Esophagus muscularis mucosa (tissue), 4 donors: ENCODE results near the gene GRPR. TPM values are rescaled to one million over a fixed set of nuclear protein-coding genes. Genes with fewer than 3 reads are reported as not detected.
"Not testable (repeated sequence)": the region's sequence is repeated elsewhere in the genome, so short reads cannot be mapped to it uniquely, and the experiment has no call there.

Experiments used
- DNase-seq: peaks from one replicate; pipeline ENCODE4 v3.0.0-alpha.2; 2017; ENCODE audit errors: extremely low spot score
- H3K27ac ChIP-seq, 4 donors: fragments of 200-600 bp; sonication (generic); replicated peaks in 1 of 4; 1 replicate in 3 of 4; 2 replicates in 1 of 4; pipeline ENCODE4 v1.5.1; 2016 to 2019; ENCODE audit warnings: mild to moderate bottlenecking in 1 of 4
- H3K27me3 ChIP-seq, 4 donors: fragments of 200-600 bp; sonication (generic); one replicate each; pipeline versions ENCODE4 v1.5.1 to v1.6.0; 2016 to 2019
- H3K36me3 ChIP-seq, 4 donors: fragments of 200-600 bp; sonication (generic); one replicate each; pipeline ENCODE4 v1.5.1; 2016 to 2019
- H3K4me1 ChIP-seq, 4 donors: fragments of 200-600 bp; sonication (generic); one replicate each; pipeline ENCODE4 v1.5.1; 2016 to 2019
- H3K4me3 ChIP-seq, 4 donors: fragments of 200-600 bp; sonication (generic); 1 replicate in 2 of 4; 2 replicates in 2 of 4; pipeline ENCODE4 v1.5.1; 2016 to 2019; ENCODE audit warnings: mild to moderate bottlenecking in 4 of 4, moderate library complexity in 1 of 4
- H3K9me3 ChIP-seq, 4 donors: fragments of 200-600 bp; sonication (generic); 1 replicate in 3 of 4; 2 replicates in 1 of 4; pipeline ENCODE4 v1.5.1; 2016 to 2019
- EP300 ChIP-seq: sonication (generic); formaldehyde crosslinking; IDR thresholded peaks from one replicate; pipeline ENCODE4 v1.6.1; 2017; ENCODE audit warnings: antibody characterized with exemption
- POLR2A ChIP-seq: fragments of 450-650 bp; IDR thresholded peaks from one replicate; pipeline ENCODE4 v1.6.1; 2017; ENCODE audit warnings: antibody characterized with exemption, moderate library complexity, mild to moderate bottlenecking, low read depth
- POLR2AphosphoS5 ChIP-seq, 2 donors: sonication (generic); formaldehyde crosslinking; IDR thresholded peaks; one replicate each; pipeline ENCODE4 v1.6.1; 2017; ENCODE audit warnings: antibody characterized with exemption in 2 of 2
- WGBS: methylation state at CpG from one replicate; pipeline ENCODE4 v1.1.5; 2018; 5-methylcytosine and 5-hydroxymethylcytosine counted together
- intact Hi-C: fragments of 100-400 bp; cut with DNase I; formaldehyde crosslinking; loops from one replicate; pipeline ENCODE4 v1.15.1; 2023
- total RNA-seq, 4 donors: library from RNA; depleted of rRNA; stranded (reverse); fragments of >200 nt; gene quantifications; one replicate each; pipeline versions ENCODE4 v1.1.0 to v1.2.1, GENCODE V29; 2016
- TF ChIP-seq, protein P1 (sequence below), 3 experiments: fragments of 200-600 bp in 2 of 3; fragments of 450-650 bp in 1 of 3; sonication (generic) in 2 of 3; IDR thresholded peaks; one replicate each; pipeline ENCODE4 v1.5.1; 2017 to 2019; ENCODE audit warnings: antibody characterized with exemption in 3 of 3, mild to moderate bottlenecking in 2 of 3, moderate library complexity in 1 of 3

The GRPR gene
- total RNA-seq, 4 donors from 2014 or later, result 7.8 to 15.0 (median 12.4) TPM

DNA sequence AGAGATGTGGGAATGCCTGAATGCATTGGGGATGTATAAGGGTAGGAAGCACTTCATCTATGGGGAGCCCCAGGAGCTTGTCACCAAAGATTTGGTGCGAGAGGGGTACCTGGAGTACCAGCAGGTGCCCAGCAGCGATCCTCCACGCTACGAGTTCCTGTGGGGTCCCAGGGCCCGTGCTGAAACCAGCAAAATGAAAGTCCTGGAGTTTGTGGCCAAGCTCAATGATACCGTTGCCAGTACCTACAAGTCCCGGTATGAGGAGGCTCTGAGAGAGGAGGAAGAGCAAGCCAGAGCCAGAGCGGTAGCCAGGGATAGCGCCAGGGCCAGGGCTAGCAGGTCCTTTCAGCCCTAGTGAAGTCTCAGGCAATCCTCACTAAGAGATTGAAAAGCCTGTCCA is 47.7 kb downstream of the GRPR start:
- no peak for DNase-seq
- H3K4me3 ChIP-seq, result no peak overlapping the region
- H3K4me1 ChIP-seq, result no peaks in the 10 kb centered on the region
- no peak overlapping the region for H3K27ac ChIP-seq
- H3K27me3 ChIP-seq, result no peaks in the 10 kb centered on the region
- H3K9me3 ChIP-seq, result peaks cover 0 to 4% (median 0%) of the 10 kb centered on the region in 4 donors
- intact Hi-C loops, result no loop called here
- H3K36me3 ChIP-seq, result no peaks in the 10 kb centered on the region
- TF ChIP-seq, protein P1, sequence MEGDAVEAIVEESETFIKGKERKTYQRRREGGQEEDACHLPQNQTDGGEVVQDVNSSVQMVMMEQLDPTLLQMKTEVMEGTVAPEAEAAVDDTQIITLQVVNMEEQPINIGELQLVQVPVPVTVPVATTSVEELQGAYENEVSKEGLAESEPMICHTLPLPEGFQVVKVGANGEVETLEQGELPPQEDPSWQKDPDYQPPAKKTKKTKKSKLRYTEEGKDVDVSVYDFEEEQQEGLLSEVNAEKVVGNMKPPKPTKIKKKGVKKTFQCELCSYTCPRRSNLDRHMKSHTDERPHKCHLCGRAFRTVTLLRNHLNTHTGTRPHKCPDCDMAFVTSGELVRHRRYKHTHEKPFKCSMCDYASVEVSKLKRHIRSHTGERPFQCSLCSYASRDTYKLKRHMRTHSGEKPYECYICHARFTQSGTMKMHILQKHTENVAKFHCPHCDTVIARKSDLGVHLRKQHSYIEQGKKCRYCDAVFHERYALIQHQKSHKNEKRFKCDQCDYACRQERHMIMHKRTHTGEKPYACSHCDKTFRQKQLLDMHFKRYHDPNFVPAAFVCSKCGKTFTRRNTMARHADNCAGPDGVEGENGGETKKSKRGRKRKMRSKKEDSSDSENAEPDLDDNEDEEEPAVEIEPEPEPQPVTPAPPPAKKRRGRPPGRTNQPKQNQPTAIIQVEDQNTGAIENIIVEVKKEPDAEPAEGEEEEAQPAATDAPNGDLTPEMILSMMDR (IDR thresholded peaks at IDR 0.05), result no peak
- TF ChIP-seq POLR2A (no peak), POLR2AphosphoS5 (IDR thresholded peaks at IDR 0.05) (no peak), EP300 (no peak)
- 86% methylated on average over 9 of the region's 9 CpGs for WGBS

DNA sequence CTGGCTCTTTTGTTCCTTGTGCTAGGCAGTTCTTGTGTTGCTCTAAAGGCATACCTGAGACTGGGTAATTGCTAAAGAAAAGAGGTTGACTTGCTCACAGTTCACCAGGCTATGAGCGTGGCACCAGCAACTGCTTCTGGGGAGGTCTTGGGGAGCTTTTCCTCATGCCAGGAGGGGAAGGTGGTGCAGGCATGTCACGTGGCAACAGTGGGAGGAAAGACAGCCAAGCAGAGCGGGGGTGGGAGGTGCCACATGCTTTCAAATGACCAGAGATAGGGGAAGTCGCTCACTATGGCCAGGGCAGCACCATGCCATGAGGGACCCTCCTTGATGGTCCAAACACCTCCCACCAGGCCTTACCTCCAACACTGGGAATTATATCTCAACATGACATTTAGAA is 48.6 kb downstream of the GRPR start:
- Histone ChIP-seq H3K4me1 (no peaks in the 10 kb centered on the region), H3K36me3 (no peaks in the 10 kb centered on the region), H3K9me3 (peaks cover 0 to 4% (median 0%) of the 10 kb centered on the region in 4 donors), H3K27me3 (no peaks in the 10 kb centered on the region), H3K4me3 (no peak overlapping the region), H3K27ac (no peak overlapping the region)
- no peak for DNase-seq
- 88% methylated on average over 4 of the region's 4 CpGs for WGBS
- TF ChIP-seq POLR2A, result no peak
- TF ChIP-seq EP300, result no peak
- TF ChIP-seq POLR2AphosphoS5 (IDR thresholded peaks at IDR 0.05), result no peak
- intact Hi-C loops, result no loop called here

DNA sequence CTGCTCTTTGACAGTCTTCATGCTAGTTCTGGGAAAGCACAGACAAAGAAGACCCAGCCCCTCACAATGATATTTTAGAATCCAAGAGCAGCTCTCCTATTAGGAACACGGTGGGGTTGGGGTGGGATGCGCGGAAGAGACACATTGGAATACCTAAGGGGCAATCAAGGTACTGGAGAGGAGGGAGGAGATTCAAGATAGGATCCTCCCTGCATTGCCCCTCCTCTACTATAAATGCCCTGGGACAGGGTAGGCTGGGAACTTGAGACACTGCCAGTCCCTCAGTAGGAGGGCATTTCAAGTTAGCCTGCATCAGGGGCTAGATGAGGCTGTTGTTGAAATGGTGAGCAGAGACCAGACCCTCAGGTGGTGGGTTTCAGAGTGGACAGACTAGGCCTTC is 49.0 kb downstream of the GRPR start:
- TF ChIP-seq, protein P1 (IDR thresholded peaks at IDR 0.05), result no peak
- intact Hi-C loops, result no loop called here
- 92% methylated on average over 3 of the region's 3 CpGs for whole genome bisulfite sequencing
- Histone ChIP-seq H3K9me3 (peaks cover 0 to 4% (median 0%) of the 10 kb centered on the region in 4 donors), H3K4me3 (no peak overlapping the region), H3K4me1 (no peaks in the 10 kb centered on the region), H3K36me3 (no peaks in the 10 kb centered on the region), H3K27ac (no peak overlapping the region), H3K27me3 (no peaks in the 10 kb centered on the region)
- DNase-seq, result no peak

DNA sequence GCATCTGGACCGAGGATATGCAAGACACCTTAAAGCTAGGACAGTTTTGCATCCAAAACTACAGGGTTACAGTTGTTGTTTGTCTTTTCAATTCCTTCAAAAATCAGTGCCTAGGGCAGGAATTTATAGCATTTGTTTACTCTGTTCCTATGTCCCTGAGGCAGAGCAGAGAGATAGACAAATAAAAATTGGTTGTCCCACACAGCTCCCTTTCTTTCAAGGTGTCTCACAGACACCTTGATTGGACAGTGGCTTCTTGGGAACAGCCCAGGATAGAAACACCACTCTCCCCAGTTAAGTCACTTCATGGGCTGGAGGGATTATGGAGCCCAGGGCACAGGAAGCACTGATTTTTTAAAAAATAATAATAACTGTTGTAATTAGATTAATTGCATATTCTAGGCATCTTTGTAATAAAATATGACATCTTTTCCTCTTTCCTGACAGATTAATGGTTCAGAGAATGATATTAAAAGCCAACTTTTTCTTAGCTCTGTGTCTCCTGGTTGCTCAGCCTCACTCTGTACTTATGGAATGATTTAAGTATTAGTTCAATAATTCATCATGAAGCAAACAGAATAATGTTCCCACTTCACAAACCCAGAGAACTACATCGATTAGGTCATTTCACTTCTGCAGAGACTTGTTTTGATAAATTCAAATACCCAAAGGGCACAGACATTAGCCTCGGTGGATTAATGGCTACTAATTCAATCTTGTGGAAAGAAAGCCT is 52.1 kb downstream of the GRPR start:
- WGBS, result 72% methylated on average over 3 of the region's 3 CpGs
- Histone ChIP-seq H3K4me3 (no peak overlapping the region), H3K36me3 (no peaks in the 10 kb centered on the region), H3K4me1 (no peaks in the 10 kb centered on the region), H3K27me3 (no peaks in the 10 kb centered on the region), H3K9me3 (peaks cover 0 to 4% (median 0%) of the 10 kb centered on the region in 4 donors), H3K27ac (no peak overlapping the region)
- no peak for TF ChIP-seq EP300
- TF ChIP-seq, protein P1 (IDR thresholded peaks at IDR 0.05), result no peak
- TF ChIP-seq POLR2AphosphoS5 (IDR thresholded peaks at IDR 0.05), result no peak
- TF ChIP-seq POLR2A, result no peak
- no peak for DNase-seq
- intact Hi-C loops, result no loop called here

DNA sequence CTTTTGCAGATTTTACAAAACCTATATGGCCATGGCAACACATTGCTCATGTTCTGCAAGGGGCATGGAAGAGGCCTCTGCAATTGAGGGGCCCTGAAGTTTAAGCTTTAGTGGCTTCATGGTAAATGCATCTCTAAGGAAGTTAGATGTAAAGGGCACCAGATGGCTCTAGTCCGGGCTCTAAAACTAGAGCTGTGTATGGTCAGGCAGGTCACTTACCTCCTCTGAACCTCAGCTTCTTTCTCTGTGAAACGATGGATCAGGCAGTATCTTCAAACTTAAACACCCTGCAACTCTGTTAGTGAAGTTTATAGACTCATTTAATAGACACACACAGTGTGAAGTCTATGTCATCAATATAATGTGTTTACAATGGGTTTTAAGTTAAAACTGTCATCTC is 53.9 kb downstream of the GRPR start:
- no peak for TF ChIP-seq EP300
- no peak for TF ChIP-seq POLR2AphosphoS5 (IDR thresholded peaks at IDR 0.05)
- TF ChIP-seq POLR2A, result no peak
- TF ChIP-seq, protein P1 (IDR thresholded peaks at IDR 0.05), result no peak
- intact Hi-C loops, result no loop called here
- 46% methylated on average over 2 of the region's 2 CpGs for WGBS

DNA sequence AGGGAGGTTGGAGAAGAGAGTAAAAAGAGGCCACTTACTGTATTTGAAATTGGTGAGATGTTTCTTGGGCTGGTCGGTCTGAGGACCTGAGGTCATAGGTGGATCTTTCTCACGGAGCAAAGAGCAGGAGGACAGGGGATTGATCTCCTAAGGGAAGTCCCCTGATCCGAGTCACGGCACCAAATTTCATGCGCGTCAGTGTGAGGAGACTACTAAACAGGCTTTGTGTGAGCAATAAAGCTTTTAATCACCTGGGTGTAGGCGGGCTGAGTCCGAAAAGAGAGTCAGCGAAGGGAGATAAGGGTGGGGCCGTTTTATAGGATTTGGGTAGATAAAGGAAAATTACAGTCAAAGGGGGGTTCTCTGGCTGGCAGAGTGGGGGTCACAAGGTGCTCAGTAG is 60.5 kb downstream of the GRPR start:
- H3K36me3 ChIP-seq, DNase-seq, H3K27me3 ChIP-seq, H3K27ac ChIP-seq, H3K4me3 ChIP-seq, H3K9me3 ChIP-seq, H3K4me1 ChIP-seq, intact Hi-C loops: not testable (repeated sequence)
- 90% methylated on average over 10 of the region's 10 CpGs for WGBS

More for the DNA sequence above, 53.9 kb downstream of the GRPR start:
- DNase-seq, result no peak
- Histone ChIP-seq H3K4me1 (no peaks in the 10 kb centered on the region), H3K9me3 (peaks cover 0 to 4% (median 0%) of the 10 kb centered on the region in 4 donors), H3K27me3 (no peaks in the 10 kb centered on the region), H3K4me3 (no peak overlapping the region), H3K36me3 (no peaks in the 10 kb centered on the region), H3K27ac (no peak overlapping the region)
